Endodermal cell (in vitro differentiated cells): ENCODE measurements around the gene ORM1. TPM values are rescaled to one million over a fixed set of nuclear protein-coding genes. Genes with fewer than 3 reads are reported as not detected.

ENCODE experiments used
- DNase-seq: peaks from one replicate; pipeline ENCODE4 v3.0.0-alpha.2; 2017
- H3K27ac ChIP-seq: 2 replicates; pipeline ENCODE4 v1.5.1; 2013; ENCODE audit warnings: mild to moderate bottlenecking, low read depth, low read length, moderate library complexity
- H3K27me3 ChIP-seq: 2 replicates; pipeline ENCODE4 v1.6.1; 2013; ENCODE audit warnings: mild to moderate bottlenecking, low read length, moderate library complexity; ENCODE audit not compliant: insufficient read depth, control insufficient read depth, poor library complexity, severe bottlenecking
- H3K36me3 ChIP-seq: 2 replicates; pipeline ENCODE4 v1.7.0; 2013; ENCODE audit warnings: mild to moderate bottlenecking, low read length, moderate library complexity; ENCODE audit not compliant: control insufficient read depth, insufficient read depth
- H3K4me1 ChIP-seq: one replicate; pipeline ENCODE4 v1.7.0; 2013; ENCODE audit warnings: low read length; ENCODE audit not compliant: control insufficient read depth, insufficient read depth
- H3K4me3 ChIP-seq: 2 replicates; pipeline ENCODE4 v1.5.1; 2013; ENCODE audit warnings: mild to moderate bottlenecking, low read length, moderate library complexity
- H3K9ac ChIP-seq: 2 replicates; pipeline ENCODE4 v1.6.1; 2013; ENCODE audit warnings: mild to moderate bottlenecking, low read length, moderate library complexity; ENCODE audit not compliant: poor library complexity, severe bottlenecking; ENCODE audit errors: extremely low read depth
- H3K9me3 ChIP-seq: 2 replicates; pipeline ENCODE4 v1.6.1; 2013; ENCODE audit warnings: mild to moderate bottlenecking, low read length, moderate library complexity; ENCODE audit not compliant: control insufficient read depth
- H3K27ac Mint-ChIP-seq: 2 replicates; pipeline ENCODE4 v1.8.0; 2020; ENCODE audit warnings: mixed read lengths
- H3K27me3 Mint-ChIP-seq: 2 replicates; pipeline ENCODE4 v1.8.0; 2021; ENCODE audit warnings: mild to moderate bottlenecking, mixed read lengths; ENCODE audit not compliant: insufficient read depth
- H3K36me3 Mint-ChIP-seq: 2 replicates; pipeline ENCODE4 v1.8.0; 2020; ENCODE audit warnings: low read depth, mixed read lengths
- H3K4me1 Mint-ChIP-seq: 2 replicates; pipeline ENCODE4 v1.8.0; 2020; ENCODE audit warnings: mixed read lengths
- H3K4me3 Mint-ChIP-seq: 2 replicates; pipeline ENCODE4 v1.8.0; 2020; ENCODE audit warnings: mild to moderate bottlenecking, moderate library complexity, mixed read lengths
- H3K9me3 Mint-ChIP-seq: 2 replicates; pipeline ENCODE4 v1.8.0; 2020; ENCODE audit warnings: mild to moderate bottlenecking, mixed read lengths
- WGBS, 2 experiments: methylation state at CpG; one replicate each; pipeline versions ENCODE4 v1.1.5 to v1.1.7; 2013; ENCODE audit warnings: missing lambda C conversion rate in 2 of 2, mixed read lengths in 1 of 2; ENCODE audit not compliant: insufficient coverage in 1 of 2, insufficient read length in 1 of 2; 5-methylcytosine and 5-hydroxymethylcytosine counted together
- total RNA-seq, 2 donors: library from RNA; stranded (reverse); fragmentation: NEBNext Ultra II Directional in 1 of 2; extraction: Animal tissue kit (Norgen Biotek cat#: 25700) in 1 of 2; gene quantifications; 2 replicates in 1 of 2; 3 replicates in 1 of 2; pipeline ENCODE4 v1.2.1, GENCODE V29; 2021
- TF ChIP-seq, protein P1 (sequence below): fragments of 200-600 bp; sonication (generic); conservative IDR thresholded peaks from 2 replicates; pipeline ENCODE4 v1.5.0; 2021; ENCODE audit warnings: antibody characterized with exemption, mild to moderate bottlenecking

ORM1 gene
- total RNA-seq, 2 donors from 2014 or later: 0.59 TPM; not detected in 1

DNA sequence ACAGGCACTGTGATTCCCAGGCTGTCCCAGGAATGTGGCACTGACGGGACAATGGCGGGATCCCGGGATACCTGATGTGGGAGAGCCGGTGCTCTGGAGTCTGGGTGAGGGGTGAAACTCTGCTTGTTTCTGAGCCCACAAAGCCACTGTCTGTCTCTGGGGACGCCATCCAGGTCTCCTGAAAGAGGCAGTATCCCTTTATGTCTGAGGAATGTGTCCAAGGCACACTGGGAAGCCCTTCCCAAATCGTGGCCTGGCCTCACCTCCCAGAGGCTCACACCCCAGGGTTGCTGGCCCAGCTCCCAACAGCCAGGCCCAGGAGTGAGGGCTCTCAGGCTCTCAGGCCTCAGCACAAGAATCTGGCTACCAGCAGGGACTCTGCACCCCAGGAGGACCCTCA, 33.9 kb downstream of the ORM1 start:
- H3K36me3 ChIP-seq: no peaks in the 10 kb centered on the region
- no peaks in the 10 kb centered on the region for H3K4me1 Mint-ChIP-seq

DNA sequence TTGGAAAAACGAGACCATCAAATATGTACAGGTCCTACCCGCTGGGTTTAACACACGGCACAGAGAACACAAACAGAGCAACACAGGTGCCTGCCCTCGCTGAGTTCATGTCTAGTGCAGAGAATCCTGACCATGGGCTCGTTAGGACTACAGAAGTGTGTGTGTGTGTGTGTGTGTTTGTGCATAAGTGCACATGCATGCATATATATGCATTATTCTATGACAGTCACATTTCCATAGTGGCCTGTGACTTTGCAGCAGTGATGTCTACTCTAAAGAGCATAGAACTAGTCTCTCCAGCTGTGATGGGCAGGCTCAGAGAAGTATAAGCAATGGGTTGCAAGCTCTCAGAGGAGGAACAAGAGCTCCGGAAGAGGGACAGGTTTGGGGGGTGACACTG, 34.5 kb downstream of the ORM1 start:
- 94% methylated on average over 4 to 6 of the region's 6 CpGs for WGBS, 2 experiments
- Histone ChIP-seq H3K27ac (no peak overlapping the region), H3K9ac (no peak overlapping the region), H3K9me3 (no peaks in the 10 kb centered on the region), H3K36me3 (no peaks in the 10 kb centered on the region), H3K4me1 (no peaks in the 10 kb centered on the region), H3K27me3 (no peaks in the 10 kb centered on the region), H3K4me3 (no peak overlapping the region)
- H3K9me3 Mint-ChIP-seq: no peaks in the 10 kb centered on the region
- no peak for DNase-seq
- H3K4me1 Mint-ChIP-seq: no peaks in the 10 kb centered on the region
- H3K36me3 Mint-ChIP-seq: peaks cover 36% of the 10 kb centered on the region
- H3K4me3 Mint-ChIP-seq: no peak overlapping the region
- H3K27me3 Mint-ChIP-seq: no peaks in the 10 kb centered on the region
- no peak overlapping the region for H3K27ac Mint-ChIP-seq
- TF ChIP-seq, protein P1, sequence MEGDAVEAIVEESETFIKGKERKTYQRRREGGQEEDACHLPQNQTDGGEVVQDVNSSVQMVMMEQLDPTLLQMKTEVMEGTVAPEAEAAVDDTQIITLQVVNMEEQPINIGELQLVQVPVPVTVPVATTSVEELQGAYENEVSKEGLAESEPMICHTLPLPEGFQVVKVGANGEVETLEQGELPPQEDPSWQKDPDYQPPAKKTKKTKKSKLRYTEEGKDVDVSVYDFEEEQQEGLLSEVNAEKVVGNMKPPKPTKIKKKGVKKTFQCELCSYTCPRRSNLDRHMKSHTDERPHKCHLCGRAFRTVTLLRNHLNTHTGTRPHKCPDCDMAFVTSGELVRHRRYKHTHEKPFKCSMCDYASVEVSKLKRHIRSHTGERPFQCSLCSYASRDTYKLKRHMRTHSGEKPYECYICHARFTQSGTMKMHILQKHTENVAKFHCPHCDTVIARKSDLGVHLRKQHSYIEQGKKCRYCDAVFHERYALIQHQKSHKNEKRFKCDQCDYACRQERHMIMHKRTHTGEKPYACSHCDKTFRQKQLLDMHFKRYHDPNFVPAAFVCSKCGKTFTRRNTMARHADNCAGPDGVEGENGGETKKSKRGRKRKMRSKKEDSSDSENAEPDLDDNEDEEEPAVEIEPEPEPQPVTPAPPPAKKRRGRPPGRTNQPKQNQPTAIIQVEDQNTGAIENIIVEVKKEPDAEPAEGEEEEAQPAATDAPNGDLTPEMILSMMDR: no peak

More for the DNA sequence above, 33.9 kb downstream of the ORM1 start:
- Mint-ChIP-seq H3K27ac (peak overlapping the region; percentile 19), H3K9me3 (no peaks in the 10 kb centered on the region), H3K4me3 (no peak overlapping the region), H3K27me3 (no peaks in the 10 kb centered on the region), H3K36me3 (peaks cover 36% of the 10 kb centered on the region)
- Histone ChIP-seq H3K9ac (no peak overlapping the region), H3K4me3 (no peak overlapping the region), H3K4me1 (no peaks in the 10 kb centered on the region), H3K27me3 (no peaks in the 10 kb centered on the region), H3K27ac (no peak overlapping the region), H3K9me3 (no peaks in the 10 kb centered on the region)
- WGBS, 2 experiments: 91 to 97% methylated on average over 5 to 6 of the region's 6 CpGs
- DNase-seq: no peak
- TF ChIP-seq, protein P1: no peak

DNA sequence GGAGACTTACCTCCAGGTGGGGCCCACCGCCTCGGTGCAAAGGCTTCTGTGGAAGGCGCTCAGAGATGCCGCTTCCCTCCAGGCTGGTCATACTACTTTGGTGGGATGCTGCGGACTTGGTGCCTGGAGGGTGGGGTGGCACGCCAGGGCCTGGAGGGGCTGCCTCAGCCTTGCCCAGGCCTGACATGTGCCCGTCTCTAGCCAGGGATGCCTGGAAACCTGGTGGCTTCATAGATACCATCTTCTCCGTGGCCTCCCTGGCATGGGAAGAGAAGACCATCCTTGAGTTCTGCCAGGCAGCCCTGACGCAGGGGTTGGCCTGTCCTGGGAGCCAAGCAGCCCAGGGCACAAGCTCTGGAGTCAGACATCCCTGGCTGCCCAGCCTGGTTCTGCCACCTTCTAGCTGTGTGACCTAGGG, 35.0 kb downstream of the ORM1 start:
- H3K4me3 Mint-ChIP-seq: no peak overlapping the region
- peaks cover 34% of the 10 kb centered on the region for H3K36me3 Mint-ChIP-seq
- H3K9me3 Mint-ChIP-seq: no peaks in the 10 kb centered on the region
- Histone ChIP-seq H3K9ac (no peak overlapping the region), H3K4me1 (no peaks in the 10 kb centered on the region), H3K27me3 (no peaks in the 10 kb centered on the region), H3K4me3 (no peak overlapping the region), H3K36me3 (no peaks in the 10 kb centered on the region), H3K27ac (no peak overlapping the region), H3K9me3 (no peaks in the 10 kb centered on the region)
- no peaks in the 10 kb centered on the region for H3K4me1 Mint-ChIP-seq
- H3K27me3 Mint-ChIP-seq: no peaks in the 10 kb centered on the region
- DNase-seq: no peak
- TF ChIP-seq, protein P1: no peak
- no peak overlapping the region for H3K27ac Mint-ChIP-seq
- WGBS, 2 experiments: 94 to 100% methylated on average over 1 to 9 of the region's 9 CpGs
